ENCODE data around the gene GIGYF2.

GRCh38 chr2:232900811-232901735 is 203.9 kb downstream of the GIGYF2 start:
- TF ChIP-seq POLR2AphosphoS5 (IDR thresholded peaks at IDR 0.05; ENCODE audit: low read depth, low read length) (no peak), MZF1 (CRISPR knock-in tag; IDR thresholded peaks at IDR 0.05; ENCODE audit: borderline replicate concordance) (no peak), SMYD3 (CRISPR knock-in tag; IDR thresholded peaks at IDR 0.05) (no peak)
